PFSK-1 (cell line): Measurements from ENCODE around the gene MAGI1.

Experiments
- POLR2AphosphoS5 ChIP-seq: IDR thresholded peaks from 2 replicates; pipeline ENCODE4 v1.6.1; 2012; ENCODE audit warnings: low read depth, mild to moderate bottlenecking, control low read depth, low read length, moderate library complexity
- REST ChIP-seq, 2 experiments: IDR thresholded peaks; 2 replicates each; pipeline versions ENCODE4 v1.6.1 to v1.8.0; 2011 to 2012; ENCODE audit warnings: low read depth in 2 of 2, low read length in 2 of 2, control low read depth in 1 of 2, inconsistent platforms in 1 of 2, mild to moderate bottlenecking in 1 of 2, moderate library complexity in 1 of 2; ENCODE audit not compliant: insufficient read depth in 1 of 2
- SIN3A ChIP-seq: IDR thresholded peaks from 2 replicates; pipeline ENCODE4 v1.6.1; 2012; ENCODE audit warnings: mild to moderate bottlenecking, low read length, moderate library complexity, borderline replicate concordance; ENCODE audit not compliant: insufficient read depth
- TAF1 ChIP-seq: IDR thresholded peaks from 2 replicates; pipeline ENCODE4 v1.6.1; 2012; ENCODE audit warnings: low read length, control low read depth, borderline replicate concordance; ENCODE audit not compliant: insufficient read depth

- TF ChIP-seq POLR2AphosphoS5 = no peak
- TF ChIP-seq TAF1 = no peak
- no peak for TF ChIP-seq SIN3A
- no peak for TF ChIP-seq REST (IDR thresholded peaks at IDR 0.05; ENCODE audit: insufficient read depth in 1 of 2, low read depth in 2 of 2, low read length in 2 of 2)
These were observed 266.0 kb downstream of the MAGI1 start for GRCh38 chr3:65772758-65773157.
